Measurements from ENCODE around the gene NNMT. TPM values are rescaled to one million over a fixed set of nuclear protein-coding genes. Genes with fewer than 3 reads are reported as not detected.

NNMT gene
- total and polyA plus RNA-seq, 2 experiments from 2014 or later: 150 to 385 TPM

- no peaks in the 10 kb centered on the region for H3K9me2 ChIP-seq (replicated peaks; ENCODE audit: insufficient read depth)
- no peak overlapping the region for H3K4me2 ChIP-seq
- TF ChIP-seq EZH2 (IDR thresholded peaks at IDR 0.05; ENCODE audit: borderline replicate concordance) (no peak), EZH2phosphoT487 (IDR thresholded peaks at IDR 0.05; ENCODE audit: low read depth, severe bottlenecking, unreplicated experiment) (no peak), CTCF (IDR thresholded peaks at IDR 0.05; ENCODE audit: poor library complexity) (no peak)
- DNase-seq (ENCODE audit: low spot score): no peak
- no peaks in the 10 kb centered on the region for H4K20me1 ChIP-seq (ENCODE audit: insufficient read depth, poor library complexity, severe bottlenecking)
- no peaks in the 10 kb centered on the region for H3K79me2 ChIP-seq
- no peaks in the 10 kb centered on the region for H3K36me3 ChIP-seq (replicated peaks; ENCODE audit: insufficient read depth, low read depth)
- H2AFZ ChIP-seq: no peak overlapping the region
- H3K4me3 ChIP-seq: no peak overlapping the region
- no peaks in the 10 kb centered on the region for H3K27me3 ChIP-seq
- 94% methylated on average over 4 of the region's 4 CpGs for WGBS (ENCODE audit: low lambda C conversion rate, missing lambda C conversion rate)
- no peaks in the 10 kb centered on the region for H3K9me3 ChIP-seq (ENCODE audit: low read depth)
- H3K4me1 ChIP-seq (ENCODE audit: insufficient read depth): no peaks in the 10 kb centered on the region
- H3K27ac ChIP-seq: no peak overlapping the region
Measured at GRCh38 chr11:114343493-114343892, 47.3 kb downstream of the NNMT start.

GRCh38 chr11:114344494-114344893, 48.3 kb downstream of the NNMT start:
- TF ChIP-seq EZH2phosphoT487 (IDR thresholded peaks at IDR 0.05; ENCODE audit: low read depth, severe bottlenecking, unreplicated experiment) (no peak), CTCF (IDR thresholded peaks at IDR 0.05; ENCODE audit: poor library complexity) (no peak), EZH2 (IDR thresholded peaks at IDR 0.05; ENCODE audit: borderline replicate concordance) (no peak)
- no peak for DNase-seq (ENCODE audit: low spot score)
- Histone ChIP-seq H3K9me3 (ENCODE audit: low read depth) (no peaks in the 10 kb centered on the region), H3K4me2 (no peak overlapping the region), H3K4me3 (no peak overlapping the region), H3K9me2 (replicated peaks; ENCODE audit: insufficient read depth) (no peaks in the 10 kb centered on the region), H3K4me1 (ENCODE audit: insufficient read depth) (no peaks in the 10 kb centered on the region), H4K20me1 (ENCODE audit: insufficient read depth, poor library complexity, severe bottlenecking) (no peaks in the 10 kb centered on the region), H3K36me3 (replicated peaks; ENCODE audit: insufficient read depth, low read depth) (no peaks in the 10 kb centered on the region), H3K79me2 (no peaks in the 10 kb centered on the region), H3K27me3 (no peaks in the 10 kb centered on the region), H3K27ac (no peak overlapping the region), H2AFZ (no peak overlapping the region)
- 64% methylated on average over 4 of the region's 4 CpGs for WGBS (ENCODE audit: low lambda C conversion rate, missing lambda C conversion rate)

DNA sequence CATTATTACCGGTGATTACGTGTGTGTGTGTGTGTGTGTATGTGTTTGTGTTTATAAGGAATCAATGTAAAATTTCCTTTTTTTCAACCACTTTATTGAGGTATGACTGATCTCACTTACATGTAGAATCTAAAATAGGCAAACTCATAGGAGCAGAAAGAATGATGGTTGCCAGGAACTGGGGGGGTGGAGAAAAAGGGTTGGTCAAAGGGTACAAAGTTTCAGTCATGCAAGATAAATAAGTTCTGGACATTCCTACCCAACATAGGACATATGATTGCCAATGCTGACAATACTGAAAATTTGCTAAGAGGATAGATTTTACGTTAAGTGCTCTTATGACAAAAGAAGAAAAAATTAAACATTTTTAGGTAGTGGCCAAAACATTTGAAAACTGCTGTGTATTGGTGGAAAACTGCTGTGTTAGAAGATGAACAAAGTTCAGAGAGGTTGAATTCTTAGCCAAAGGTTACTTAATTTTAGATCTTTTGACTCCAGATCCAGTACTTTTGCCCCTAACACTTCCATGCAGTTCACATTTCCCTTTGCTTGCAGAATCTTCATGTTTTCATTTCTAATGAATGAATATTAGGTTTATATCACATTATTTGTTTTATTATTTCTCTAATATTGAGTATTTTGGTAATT, 49.5 kb downstream of the NNMT start:
- Histone ChIP-seq H4K20me1 (ENCODE audit: insufficient read depth, poor library complexity, severe bottlenecking) (no peaks in the 10 kb centered on the region), H3K79me2 (no peaks in the 10 kb centered on the region), H3K27ac (no peak overlapping the region), H2AFZ (no peak overlapping the region), H3K9me3 (ENCODE audit: low read depth) (no peaks in the 10 kb centered on the region), H3K4me2 (no peak overlapping the region), H3K27me3 (no peaks in the 10 kb centered on the region), H3K9me2 (replicated peaks; ENCODE audit: insufficient read depth) (no peaks in the 10 kb centered on the region), H3K36me3 (replicated peaks; ENCODE audit: insufficient read depth, low read depth) (no peaks in the 10 kb centered on the region), H3K4me1 (ENCODE audit: insufficient read depth) (no peaks in the 10 kb centered on the region), H3K4me3 (no peak overlapping the region)
- no peak for DNase-seq (ENCODE audit: low spot score)
- 69% methylated on average over 3 of the region's 3 CpGs for WGBS (ENCODE audit: low lambda C conversion rate, missing lambda C conversion rate)
- TF ChIP-seq EZH2 (IDR thresholded peaks at IDR 0.05; ENCODE audit: borderline replicate concordance) (no peak), CTCF (IDR thresholded peaks at IDR 0.05; ENCODE audit: poor library complexity) (no peak), EZH2phosphoT487 (IDR thresholded peaks at IDR 0.05; ENCODE audit: low read depth, severe bottlenecking, unreplicated experiment) (no peak)

All from hepatocyte (in vitro differentiated cells).